ENCODE data around the gene LTBP1. TPM values are rescaled to one million over a fixed set of nuclear protein-coding genes. Genes with fewer than 3 reads are reported as not detected.

The LTBP1 gene
- total RNA-seq, 3 donors from 2014 or later (not counting 1 experiment from before 2014, with no cell fraction given), result 1.7 to 4.7 (median 3.5) TPM

DNA sequence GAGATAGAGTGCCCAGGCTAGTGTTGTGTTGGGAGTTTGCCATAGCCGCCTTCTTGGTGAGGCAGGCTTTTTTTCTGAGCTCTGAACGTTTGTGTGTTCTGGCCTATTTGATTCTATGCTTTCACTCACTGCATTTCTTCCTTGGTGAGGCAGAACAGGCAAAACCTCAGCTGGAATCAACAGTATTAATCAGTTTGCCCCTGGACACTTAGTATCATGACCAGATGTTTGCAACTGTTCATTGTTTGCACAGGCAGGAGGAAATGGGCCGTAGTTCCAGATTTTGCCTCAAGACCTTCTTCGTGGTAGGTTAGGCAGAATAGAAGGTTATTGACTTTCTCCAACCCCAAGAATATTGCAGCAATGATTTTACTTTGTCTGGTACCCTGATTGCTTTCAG is 311.6 kb downstream of the LTBP1 start:
- H3K36me3 Mint-ChIP-seq, result no peaks in the 10 kb centered on the region
- no peak overlapping the region for H3K27ac Mint-ChIP-seq
- ATAC-seq (no peak), DNase-seq (no peak)
- no peaks in the 10 kb centered on the region for H3K4me1 Mint-ChIP-seq
- peaks cover 9 to 11% of the 10 kb centered on the region in 2 donors for H3K27me3 Mint-ChIP-seq (ENCODE audit: low read depth in 2 of 2)
- TF ChIP-seq CTCF (IDR thresholded peaks at IDR 0.05), result no peak
- H3K9me3 Mint-ChIP-seq, result peaks cover 0 to 3% of the 10 kb centered on the region in 2 donors
- H3K36me3 ChIP-seq (ENCODE audit: control insufficient read depth, insufficient read depth, low read length), result no peaks in the 10 kb centered on the region
- H3K9me3 ChIP-seq (ENCODE audit: control insufficient read depth, insufficient read depth, low read length), result no peaks in the 10 kb centered on the region
- H3K4me3 Mint-ChIP-seq, result no peak overlapping the region
- no peak overlapping the region for H3K27ac ChIP-seq (ENCODE audit: low read length)
- H3K4me1 ChIP-seq (ENCODE audit: control insufficient read depth, insufficient read depth, low read length), result no peaks in the 10 kb centered on the region
- H3K4me3 ChIP-seq (ENCODE audit: low read length), result no peak overlapping the region
- intact Hi-C loops (cut with micrococcal nuclease), result no loop called here
- H3K27me3 ChIP-seq (ENCODE audit: control insufficient read depth, insufficient read depth, low read length), result peaks cover 2% of the 10 kb centered on the region
- 90% methylated on average over 4 of the region's 4 CpGs for WGBS (ENCODE audit: insufficient coverage)

DNA sequence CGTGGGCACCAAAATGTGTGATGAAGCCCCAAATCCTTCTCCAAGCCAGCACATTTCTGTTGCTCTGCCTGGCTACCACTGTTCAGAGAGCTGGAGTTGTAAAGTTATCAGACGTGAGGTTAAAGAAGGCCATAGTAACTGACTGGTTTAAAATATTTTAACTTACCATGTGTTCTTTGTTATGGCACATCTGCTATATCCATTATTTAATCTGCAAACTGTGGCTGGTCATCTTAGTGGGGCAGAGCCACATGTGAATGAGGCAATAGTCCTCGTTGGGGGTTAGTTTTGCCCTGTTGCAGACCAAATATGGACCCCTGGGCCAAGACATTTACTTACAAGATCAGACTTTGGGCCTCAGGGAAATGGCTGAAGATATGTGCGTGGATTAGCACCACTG is 315.3 kb downstream of the LTBP1 start:
- Mint-ChIP-seq H3K4me3 (no peak overlapping the region), H3K36me3 (no peaks in the 10 kb centered on the region), H3K27ac (no peak overlapping the region), H3K4me1 (no peaks in the 10 kb centered on the region), H3K9me3 (no peaks in the 10 kb centered on the region), H3K27me3 (ENCODE audit: low read depth in 2 of 2) (peaks cover 5 to 10% of the 10 kb centered on the region in 2 donors)
- no peaks in the 10 kb centered on the region for H3K36me3 ChIP-seq (ENCODE audit: control insufficient read depth, insufficient read depth, low read length)
- no peak for TF ChIP-seq CTCF (IDR thresholded peaks at IDR 0.05)
- no peak overlapping the region for H3K4me3 ChIP-seq (ENCODE audit: low read length)
- ATAC-seq, result no peak
- H3K27me3 ChIP-seq (ENCODE audit: control insufficient read depth, insufficient read depth, low read length), result peaks cover 2% of the 10 kb centered on the region
- DNase-seq, result no peak
- no peak overlapping the region for H3K27ac ChIP-seq (ENCODE audit: low read length)
- intact Hi-C loops (cut with micrococcal nuclease), result no loop called here
- WGBS (ENCODE audit: insufficient coverage), result 94% methylated on average over 4 of the region's 4 CpGs
- no peaks in the 10 kb centered on the region for H3K4me1 ChIP-seq (ENCODE audit: control insufficient read depth, insufficient read depth, low read length)
- H3K9me3 ChIP-seq (ENCODE audit: control insufficient read depth, insufficient read depth, low read length), result peaks cover 7% of the 10 kb centered on the region

GRCh38 chr2:33264766-33265165 is 318.0 kb downstream of the LTBP1 start:
- H3K4me1 Mint-ChIP-seq, result no peaks in the 10 kb centered on the region
- 86% methylated on average over 3 of the region's 3 CpGs for WGBS (ENCODE audit: insufficient coverage)
- Histone ChIP-seq H3K9me3 (ENCODE audit: control insufficient read depth, insufficient read depth, low read length) (peaks cover 7% of the 10 kb centered on the region), H3K27ac (ENCODE audit: low read length) (no peak overlapping the region), H3K36me3 (ENCODE audit: control insufficient read depth, insufficient read depth, low read length) (no peaks in the 10 kb centered on the region), H3K27me3 (ENCODE audit: control insufficient read depth, insufficient read depth, low read length) (no peaks in the 10 kb centered on the region), H3K4me3 (ENCODE audit: low read length) (no peak overlapping the region), H3K4me1 (ENCODE audit: control insufficient read depth, insufficient read depth, low read length) (no peaks in the 10 kb centered on the region)
- no peak overlapping the region for H3K27ac Mint-ChIP-seq
- intact Hi-C loops (cut with micrococcal nuclease), result no loop called here
- no peaks in the 10 kb centered on the region for H3K36me3 Mint-ChIP-seq
- DNase-seq (no peak), ATAC-seq (no peak)
- no peak for TF ChIP-seq CTCF (IDR thresholded peaks at IDR 0.05)
- no peak overlapping the region for H3K4me3 Mint-ChIP-seq
- peaks cover 5% of the 10 kb centered on the region in 2 donors for H3K27me3 Mint-ChIP-seq (ENCODE audit: low read depth in 2 of 2)
- no peaks in the 10 kb centered on the region for H3K9me3 Mint-ChIP-seq

DNA sequence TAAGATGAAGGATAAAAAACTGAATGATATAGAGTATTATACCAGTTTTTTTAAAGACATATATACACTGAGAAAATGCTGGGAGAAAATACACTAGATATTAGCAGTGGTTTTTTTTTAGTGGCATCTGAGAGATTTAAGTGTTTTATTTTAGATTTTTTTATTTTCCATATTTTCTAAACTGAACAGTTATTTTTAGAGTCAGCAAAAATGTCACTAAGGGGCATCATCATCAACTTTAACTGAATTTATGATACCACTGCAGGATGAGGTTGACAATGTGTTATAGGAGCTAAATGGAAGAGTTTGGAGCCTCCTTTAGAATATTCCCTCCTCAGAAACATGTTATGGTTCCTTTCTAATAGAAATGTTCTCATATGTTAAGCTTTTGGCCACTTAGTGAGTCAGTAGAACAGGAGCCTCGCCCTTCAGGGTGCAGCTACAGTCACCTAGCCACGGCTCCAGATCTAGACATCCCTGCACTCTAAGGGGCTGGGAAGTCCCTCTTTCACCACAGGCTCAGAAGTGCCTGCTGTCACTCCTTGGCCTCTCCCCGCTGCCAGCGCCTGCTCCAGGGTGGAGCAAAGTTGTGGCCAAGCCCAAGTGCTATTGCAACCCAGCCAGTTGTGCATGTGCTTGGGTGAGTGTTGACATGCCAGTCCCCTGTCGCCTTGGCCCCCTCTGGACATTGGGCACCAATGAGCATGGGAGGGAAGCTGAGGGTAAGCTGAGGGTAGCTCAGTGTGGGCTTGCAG is 319.0 kb downstream of the LTBP1 start:
- Mint-ChIP-seq H3K4me3 (no peak overlapping the region), H3K27ac (no peak overlapping the region), H3K9me3 (no peaks in the 10 kb centered on the region), H3K36me3 (no peaks in the 10 kb centered on the region), H3K27me3 (ENCODE audit: low read depth in 2 of 2) (peaks cover 5 to 7% of the 10 kb centered on the region in 2 donors), H3K4me1 (no peaks in the 10 kb centered on the region)
- DNase-seq (no peak), ATAC-seq (no peak)
- Histone ChIP-seq H3K27me3 (ENCODE audit: control insufficient read depth, insufficient read depth, low read length) (no peaks in the 10 kb centered on the region), H3K4me3 (ENCODE audit: low read length) (no peak overlapping the region), H3K36me3 (ENCODE audit: control insufficient read depth, insufficient read depth, low read length) (no peaks in the 10 kb centered on the region), H3K9me3 (ENCODE audit: control insufficient read depth, insufficient read depth, low read length) (peaks cover 7% of the 10 kb centered on the region), H3K27ac (ENCODE audit: low read length) (no peak overlapping the region), H3K4me1 (ENCODE audit: control insufficient read depth, insufficient read depth, low read length) (no peaks in the 10 kb centered on the region)
- intact Hi-C loops (cut with micrococcal nuclease), result no loop called here
- no peak for TF ChIP-seq CTCF (IDR thresholded peaks at IDR 0.05)
- WGBS (ENCODE audit: insufficient coverage), result 87% methylated on average over 5 of the region's 5 CpGs

Measured in natural killer cell (primary cell).